Esophagus squamous epithelium (tissue), 5 donors: Measurements from ENCODE around the gene SCIN. TPM values are rescaled to one million over a fixed set of nuclear protein-coding genes. Genes with fewer than 3 reads are reported as not detected.

Source experiments
- DNase-seq: peaks from one replicate; lab custom pipeline; 2025; lab: John Stamatoyannopoulos, UW
- H3K27ac ChIP-seq, 4 donors: fragments of 200-600 bp; sonication (generic); one replicate each; pipeline ENCODE4 v1.5.1; 2016 to 2019; ENCODE audit warnings: mild to moderate bottlenecking in 1 of 4
- H3K27me3 ChIP-seq, 4 donors: fragments of 200-600 bp; sonication (generic); 1 replicate in 3 of 4; 2 replicates in 1 of 4; pipeline versions ENCODE4 v1.5.1 to v1.6.0; 2017 to 2021; ENCODE audit warnings: antibody characterized with exemption in 1 of 4
- H3K36me3 ChIP-seq, 3 donors: fragments of 200-600 bp; sonication (generic); one replicate each; pipeline ENCODE4 v1.5.1; 2016 to 2019
- H3K4me1 ChIP-seq, 3 donors: fragments of 200-600 bp; sonication (generic); one replicate each; pipeline ENCODE4 v1.5.1; 2017 to 2019
- H3K4me3 ChIP-seq, 4 donors: fragments of 200-600 bp; sonication (generic); 1 replicate in 3 of 4; 2 replicates in 1 of 4; pipeline ENCODE4 v1.5.1; 2016 to 2019; ENCODE audit warnings: mild to moderate bottlenecking in 2 of 4, moderate library complexity in 1 of 4
- H3K9me3 ChIP-seq, 3 donors: fragments of 200-600 bp; sonication (generic); one replicate each; pipeline ENCODE4 v1.5.1; 2016 to 2019
- CTCF ChIP-seq, 6 experiments: fragments of 450-650 bp in 4 of 6; fragments of 200-600 bp in 2 of 6; sonication (generic) in 2 of 6; IDR thresholded peaks; one replicate each; pipeline ENCODE4 v1.5.1; 2016 to 2019; ENCODE audit warnings: antibody characterized with exemption in 6 of 6, mild to moderate bottlenecking in 4 of 6, moderate library complexity in 4 of 6
- POLR2A ChIP-seq, 4 donors: fragments of 450-650 bp; IDR thresholded peaks; one replicate each; pipeline ENCODE4 v1.6.1; 2017; ENCODE audit warnings: antibody characterized with exemption in 4 of 4, mild to moderate bottlenecking in 4 of 4, moderate library complexity in 3 of 4
- WGBS, 2 donors: methylation state at CpG; one replicate each; pipeline ENCODE4 v1.1.5; 2018; 5-methylcytosine and 5-hydroxymethylcytosine counted together
- intact Hi-C: fragments of 100-400 bp; cut with DNase I; formaldehyde crosslinking; loops from one replicate; pipeline ENCODE4 v1.15.0; 2022
- total RNA-seq, 4 donors: library from RNA; depleted of rRNA; stranded (reverse); fragments of >200 nt; gene quantifications; one replicate each; pipeline ENCODE4 v1.1.0, GENCODE V29; 2016
- donor health status: DM: yes; HTN: yes; CAD: no.

The SCIN gene
- total RNA-seq, 4 donors from 2014 or later = 3.4 to 38.4 (median 25.9) TPM

GRCh38 chr7:12549106-12549505, 21.4 kb upstream of the SCIN start:
- Histone ChIP-seq H3K9me3 (no peaks in the 10 kb centered on the region), H3K36me3 (no peaks in the 10 kb centered on the region), H3K4me3 (no peak overlapping the region), H3K27me3 (no peaks in the 10 kb centered on the region), H3K27ac (no peak overlapping the region), H3K4me1 (no peaks in the 10 kb centered on the region)
- intact Hi-C loops = no loop called here
- TF ChIP-seq CTCF (IDR thresholded peaks at IDR 0.05) (no peak), POLR2A (IDR thresholded peaks at IDR 0.05) (no peak)
- WGBS, 2 donors = 53 to 57% methylated on average over 3 of the region's 3 CpGs
- DNase-seq = no peak

GRCh38 chr7:12550956-12551355, 19.6 kb upstream of the SCIN start:
- 92 to 99% methylated on average over 4 of the region's 4 CpGs for WGBS, 2 donors
- no peak overlapping the region for H3K4me3 ChIP-seq
- intact Hi-C loops = no loop called here

GRCh38 chr7:12552876-12553275, 17.6 kb upstream of the SCIN start:
- Histone ChIP-seq H3K27ac (no peak overlapping the region), H3K4me1 (peaks cover 0 to 4% (median 0%) of the 10 kb centered on the region in 3 donors), H3K36me3 (no peaks in the 10 kb centered on the region), H3K9me3 (no peaks in the 10 kb centered on the region), H3K4me3 (no peak overlapping the region), H3K27me3 (no peaks in the 10 kb centered on the region)
- 88 to 92% methylated on average over 1 of the region's 1 CpG for WGBS, 2 donors
- no peak for DNase-seq
- intact Hi-C loops = no loop called here
- TF ChIP-seq CTCF (IDR thresholded peaks at IDR 0.05) (no peak), POLR2A (IDR thresholded peaks at IDR 0.05) (no peak)

More at GRCh38 chr7:12550956-12551355, 19.6 kb upstream of the SCIN start:
- no peaks in the 10 kb centered on the region for H3K4me1 ChIP-seq
- H3K9me3 ChIP-seq = no peaks in the 10 kb centered on the region
- H3K36me3 ChIP-seq = no peaks in the 10 kb centered on the region
- H3K27ac ChIP-seq = no peak overlapping the region
- DNase-seq = no peak
- no peaks in the 10 kb centered on the region for H3K27me3 ChIP-seq
- TF ChIP-seq CTCF (IDR thresholded peaks at IDR 0.05) = no peak
- no peak for TF ChIP-seq POLR2A (IDR thresholded peaks at IDR 0.05)

DNA sequence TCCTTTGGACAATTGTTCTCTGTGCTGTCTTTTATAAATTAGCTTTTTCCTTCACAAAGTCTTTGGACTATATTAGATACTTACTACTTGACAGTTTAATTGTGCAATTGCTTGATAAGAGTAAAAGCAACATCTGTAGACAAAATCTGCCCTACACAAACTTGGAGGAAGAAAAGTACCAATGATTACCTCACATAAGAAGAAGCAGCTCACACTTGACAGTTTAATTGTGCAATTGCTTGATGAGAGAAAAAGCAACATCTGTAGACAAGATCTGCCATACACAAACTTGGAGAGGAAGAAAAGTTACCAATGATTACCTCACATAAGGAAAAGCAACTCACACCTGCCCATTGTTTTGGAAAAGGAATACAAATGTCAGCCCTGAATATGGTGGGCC, 17.1 kb upstream of the SCIN start:
- H3K27ac ChIP-seq = no peak overlapping the region
- H3K4me1 ChIP-seq = peaks cover 0 to 4% (median 0%) of the 10 kb centered on the region in 3 donors
- no peak for TF ChIP-seq CTCF (IDR thresholded peaks at IDR 0.05)
- TF ChIP-seq POLR2A (IDR thresholded peaks at IDR 0.05) = no peak
- no peak overlapping the region for H3K4me3 ChIP-seq
- no peak for DNase-seq
- no peaks in the 10 kb centered on the region for H3K27me3 ChIP-seq
- no peaks in the 10 kb centered on the region for H3K36me3 ChIP-seq
- intact Hi-C loops = no loop called here
- H3K9me3 ChIP-seq = no peaks in the 10 kb centered on the region

GRCh38 chr7:12554351-12554750, 16.2 kb upstream of the SCIN start:
- H3K4me3 ChIP-seq = no peak overlapping the region
- H3K9me3 ChIP-seq = no peaks in the 10 kb centered on the region
- no peak overlapping the region for H3K27ac ChIP-seq
- intact Hi-C loops = no loop called here
- no peak for DNase-seq
- no peaks in the 10 kb centered on the region for H3K36me3 ChIP-seq
- 64 to 65% methylated on average over 2 of the region's 2 CpGs for WGBS, 2 donors
- TF ChIP-seq CTCF (IDR thresholded peaks at IDR 0.05) = no peak
- no peak for TF ChIP-seq POLR2A (IDR thresholded peaks at IDR 0.05)
- peaks cover 0 to 4% (median 0%) of the 10 kb centered on the region in 3 donors for H3K4me1 ChIP-seq
- H3K27me3 ChIP-seq = no peaks in the 10 kb centered on the region
